ENCODE results near the gene TEKT2.

Gene TEKT2

GRCh38 chr1:36108314-36108713 is 24.4 kb downstream of the TEKT2 start:
- H3K36me3 ChIP-seq (ENCODE audit: insufficient read depth, low read length) = no peaks in the 10 kb centered on the region
- no peaks in the 10 kb centered on the region; the same call in 1 of the 2 replicates for H3K4me1 ChIP-seq (ENCODE audit: insufficient read depth, low read length)
- no peak overlapping the region for H3K9ac ChIP-seq (ENCODE audit: low read depth, low read length)
- H3K9me3 ChIP-seq (ENCODE audit: control insufficient read depth, insufficient read depth, low read length) = no peaks in the 10 kb centered on the region

DNA sequence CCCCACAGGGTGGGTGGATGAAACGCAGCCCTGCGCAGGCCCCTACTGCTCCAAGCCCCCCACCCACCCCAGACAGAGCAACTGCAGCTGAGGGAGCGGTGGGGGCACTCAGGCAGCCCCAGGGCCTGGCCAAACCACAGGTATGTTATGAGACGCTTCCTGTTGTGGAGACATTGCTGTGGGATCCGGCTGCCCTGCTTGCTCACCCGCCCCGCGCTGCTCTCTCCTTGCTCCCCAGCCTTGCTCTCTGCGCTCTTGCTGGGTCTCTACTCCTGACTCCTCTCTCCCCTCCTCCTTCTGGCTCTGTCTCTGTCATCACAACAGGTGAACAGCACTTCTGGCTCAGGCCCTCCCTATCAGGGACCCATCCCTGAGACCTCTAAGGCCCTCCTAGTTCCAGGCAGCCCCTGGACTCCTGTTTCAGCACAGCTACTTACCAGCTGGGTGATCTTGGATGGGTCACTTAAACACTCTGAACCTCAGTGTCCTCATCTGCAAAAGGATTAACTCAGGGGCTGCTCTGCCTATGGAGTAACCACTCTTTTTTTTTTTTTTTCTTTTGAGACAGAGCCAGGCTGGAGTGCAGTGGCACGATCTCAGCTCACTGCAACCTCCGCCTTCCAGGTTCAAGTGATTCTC is 25.3 kb downstream of the TEKT2 start:
- no peaks in the 10 kb centered on the region for H3K9me3 ChIP-seq (ENCODE audit: control insufficient read depth, insufficient read depth, low read length)
- H3K36me3 ChIP-seq (ENCODE audit: insufficient read depth, low read length) = no peaks in the 10 kb centered on the region
- H3K9ac ChIP-seq (ENCODE audit: low read depth, low read length) = no peak overlapping the region
- H3K4me1 ChIP-seq (ENCODE audit: insufficient read depth, low read length) = no peaks in the 10 kb centered on the region; the same call in 1 of the 2 replicates

DNA sequence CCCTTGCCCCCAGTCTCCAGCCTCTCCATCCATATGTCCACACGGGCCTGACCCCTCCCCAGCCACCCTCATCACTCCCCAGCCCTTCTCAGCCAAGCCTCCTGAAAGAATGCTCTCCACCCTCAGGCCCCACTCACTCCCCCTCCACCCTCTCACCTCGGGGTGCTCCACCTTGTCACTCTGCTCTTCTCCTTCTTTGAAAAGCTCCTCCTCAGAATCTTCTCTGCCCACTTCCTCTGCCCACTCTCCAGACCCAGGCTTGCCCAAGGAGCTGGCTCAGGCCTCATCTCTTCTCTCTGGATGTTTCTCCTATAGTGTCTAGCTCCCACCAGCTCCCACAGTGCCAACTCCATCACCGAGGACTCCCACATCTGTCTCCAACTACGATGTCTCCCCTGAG is 27.3 kb downstream of the TEKT2 start:
- Histone ChIP-seq H3K36me3 (ENCODE audit: insufficient read depth, low read length) (no peaks in the 10 kb centered on the region), H3K9ac (ENCODE audit: low read depth, low read length) (no peak overlapping the region), H3K9me3 (ENCODE audit: control insufficient read depth, insufficient read depth, low read length) (no peaks in the 10 kb centered on the region), H3K4me1 (ENCODE audit: insufficient read depth, low read length) (peaks cover 6% of the 10 kb centered on the region)

DNA sequence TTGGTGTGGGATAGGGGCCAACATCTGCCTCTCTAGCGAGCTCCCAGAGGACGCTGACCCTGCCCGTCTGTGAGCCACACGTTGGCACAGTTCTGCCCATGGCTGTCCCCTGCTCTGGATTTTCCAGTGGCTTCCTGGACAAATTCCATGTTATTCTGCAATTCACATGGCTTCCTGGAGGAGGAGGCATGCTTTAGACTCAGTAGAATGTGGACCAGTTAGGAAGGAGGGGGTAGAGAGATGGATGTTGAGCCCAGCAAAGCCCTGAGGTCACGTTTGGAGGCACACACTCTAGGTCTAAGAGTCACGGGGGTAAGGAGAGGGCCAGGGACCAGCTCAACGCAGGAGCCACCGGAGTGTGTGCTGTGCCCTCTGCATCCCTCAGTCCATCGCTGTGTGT is 28.9 kb downstream of the TEKT2 start:
- Histone ChIP-seq H3K4me1 (ENCODE audit: insufficient read depth, low read length) (peaks cover 6% of the 10 kb centered on the region), H3K36me3 (ENCODE audit: insufficient read depth, low read length) (no peaks in the 10 kb centered on the region), H3K9me3 (ENCODE audit: control insufficient read depth, insufficient read depth, low read length) (no peaks in the 10 kb centered on the region), H3K9ac (ENCODE audit: low read depth, low read length) (no peak overlapping the region)

GRCh38 chr1:36114371-36114770 is 30.5 kb downstream of the TEKT2 start:
- H3K9me3 ChIP-seq (ENCODE audit: control insufficient read depth, insufficient read depth, low read length) = no peaks in the 10 kb centered on the region
- no peaks in the 10 kb centered on the region for H3K36me3 ChIP-seq (ENCODE audit: insufficient read depth, low read length)
- no peak overlapping the region for H3K9ac ChIP-seq (ENCODE audit: low read depth, low read length)
- H3K4me1 ChIP-seq (ENCODE audit: insufficient read depth, low read length) = peaks cover 6% of the 10 kb centered on the region

- Histone ChIP-seq H3K9me3 (ENCODE audit: control insufficient read depth, insufficient read depth, low read length) (no peaks in the 10 kb centered on the region), H3K36me3 (ENCODE audit: insufficient read depth, low read length) (no peaks in the 10 kb centered on the region), H3K4me1 (ENCODE audit: insufficient read depth, low read length) (peaks cover 6% of the 10 kb centered on the region), H3K9ac (ENCODE audit: low read depth, low read length) (no peak overlapping the region)
Measured at GRCh38 chr1:36115200-36115669, 31.3 kb downstream of the TEKT2 start.

DNA sequence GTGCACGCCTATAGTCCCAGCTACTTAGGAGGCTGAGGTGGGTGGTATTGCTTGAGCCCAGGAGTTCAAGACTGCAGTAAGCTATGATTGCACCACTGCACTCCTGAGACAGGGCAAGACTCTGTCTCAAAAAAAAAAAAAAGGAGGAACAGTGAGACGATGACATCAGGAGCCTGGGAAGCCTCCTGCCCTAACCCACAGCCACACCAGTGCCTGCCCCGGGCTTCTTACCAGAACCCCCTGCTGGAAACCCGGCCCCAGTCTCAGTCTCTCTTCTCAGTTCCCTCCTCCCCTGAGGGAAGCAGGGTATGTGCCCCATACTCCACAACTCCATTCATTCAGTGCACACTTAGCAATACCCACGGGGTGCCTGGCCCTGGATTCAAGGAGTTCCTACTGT is 32.0 kb downstream of the TEKT2 start:
- no peaks in the 10 kb centered on the region for H3K9me3 ChIP-seq (ENCODE audit: control insufficient read depth, insufficient read depth, low read length)
- peaks cover 6% of the 10 kb centered on the region for H3K4me1 ChIP-seq (ENCODE audit: insufficient read depth, low read length)
- no peak overlapping the region for H3K9ac ChIP-seq (ENCODE audit: low read depth, low read length)
- H3K36me3 ChIP-seq (ENCODE audit: insufficient read depth, low read length) = no peaks in the 10 kb centered on the region

- H3K9me3 ChIP-seq (ENCODE audit: control insufficient read depth, insufficient read depth, low read length) = no peaks in the 10 kb centered on the region
- no peak overlapping the region for H3K9ac ChIP-seq (ENCODE audit: low read depth, low read length)
- peaks cover 6% of the 10 kb centered on the region for H3K4me1 ChIP-seq (ENCODE audit: insufficient read depth, low read length)
- no peaks in the 10 kb centered on the region for H3K36me3 ChIP-seq (ENCODE audit: insufficient read depth, low read length)
Measured at GRCh38 chr1:36116901-36117300, 33.0 kb downstream of the TEKT2 start.

DNA sequence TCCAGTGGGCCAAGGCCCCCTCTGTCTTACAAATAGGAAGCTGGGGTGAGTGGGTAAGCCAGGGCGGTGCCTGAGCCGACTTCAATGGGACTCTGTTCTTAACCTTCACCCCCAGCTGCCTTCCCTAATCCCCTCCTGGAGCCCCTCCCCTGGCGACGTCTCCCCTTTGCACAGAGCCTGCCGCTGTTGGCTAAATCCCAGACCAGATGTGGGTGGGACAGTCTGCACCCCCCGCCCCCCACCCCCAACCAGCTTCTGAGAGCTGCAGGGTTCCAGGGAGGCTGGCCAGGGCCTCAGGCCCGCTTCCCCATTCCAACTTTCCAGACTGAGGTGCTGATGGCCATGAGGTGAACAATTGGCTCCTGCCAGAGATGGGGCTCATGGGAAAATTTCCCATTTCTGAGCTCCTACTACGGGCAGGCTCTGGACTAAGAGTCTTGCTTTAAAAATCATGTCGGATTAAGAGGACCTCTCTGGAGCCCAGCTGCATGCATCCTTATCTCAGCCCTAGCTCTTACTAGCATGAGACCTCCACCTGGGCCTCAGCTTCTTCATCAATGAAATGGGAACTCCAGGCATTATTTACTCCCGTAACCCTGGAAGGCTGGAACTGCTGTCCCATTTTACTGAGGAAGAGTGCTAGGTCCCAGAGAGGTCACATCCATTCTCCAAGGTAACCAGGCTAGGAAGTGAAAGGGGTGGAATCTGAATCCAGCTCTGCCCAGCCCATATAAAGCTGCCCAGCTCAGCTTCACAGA is 34.7 kb downstream of the TEKT2 start:
- Histone ChIP-seq H3K9me3 (ENCODE audit: control insufficient read depth, insufficient read depth, low read length) (no peaks in the 10 kb centered on the region), H3K36me3 (ENCODE audit: insufficient read depth, low read length) (no peaks in the 10 kb centered on the region), H3K9ac (ENCODE audit: low read depth, low read length) (no peak overlapping the region), H3K4me1 (ENCODE audit: insufficient read depth, low read length) (peaks cover 6% of the 10 kb centered on the region)

GRCh38 chr1:36119456-36119855 is 35.6 kb downstream of the TEKT2 start:
- Histone ChIP-seq H3K9ac (ENCODE audit: low read depth, low read length) (no peak overlapping the region), H3K36me3 (ENCODE audit: insufficient read depth, low read length) (no peaks in the 10 kb centered on the region), H3K9me3 (ENCODE audit: control insufficient read depth, insufficient read depth, low read length) (no peaks in the 10 kb centered on the region), H3K4me1 (ENCODE audit: insufficient read depth, low read length) (peaks cover 6% of the 10 kb centered on the region)

- H3K36me3 ChIP-seq (ENCODE audit: insufficient read depth, low read length) = no peaks in the 10 kb centered on the region
- no peak overlapping the region for H3K9ac ChIP-seq (ENCODE audit: low read depth, low read length)
- H3K9me3 ChIP-seq (ENCODE audit: control insufficient read depth, insufficient read depth, low read length) = no peaks in the 10 kb centered on the region
- no peaks in the 10 kb centered on the region for H3K4me1 ChIP-seq (ENCODE audit: insufficient read depth, low read length)
Measured at GRCh38 chr1:36122062-36123030, 38.5 kb downstream of the TEKT2 start.

- Histone ChIP-seq H3K9me3 (ENCODE audit: control insufficient read depth, insufficient read depth, low read length) (no peaks in the 10 kb centered on the region), H3K9ac (ENCODE audit: low read depth, low read length) (no peak overlapping the region), H3K36me3 (ENCODE audit: insufficient read depth, low read length) (no peaks in the 10 kb centered on the region), H3K4me1 (ENCODE audit: insufficient read depth, low read length) (no peaks in the 10 kb centered on the region)
Measured at GRCh38 chr1:36123356-36123755, 39.5 kb downstream of the TEKT2 start.

DNA sequence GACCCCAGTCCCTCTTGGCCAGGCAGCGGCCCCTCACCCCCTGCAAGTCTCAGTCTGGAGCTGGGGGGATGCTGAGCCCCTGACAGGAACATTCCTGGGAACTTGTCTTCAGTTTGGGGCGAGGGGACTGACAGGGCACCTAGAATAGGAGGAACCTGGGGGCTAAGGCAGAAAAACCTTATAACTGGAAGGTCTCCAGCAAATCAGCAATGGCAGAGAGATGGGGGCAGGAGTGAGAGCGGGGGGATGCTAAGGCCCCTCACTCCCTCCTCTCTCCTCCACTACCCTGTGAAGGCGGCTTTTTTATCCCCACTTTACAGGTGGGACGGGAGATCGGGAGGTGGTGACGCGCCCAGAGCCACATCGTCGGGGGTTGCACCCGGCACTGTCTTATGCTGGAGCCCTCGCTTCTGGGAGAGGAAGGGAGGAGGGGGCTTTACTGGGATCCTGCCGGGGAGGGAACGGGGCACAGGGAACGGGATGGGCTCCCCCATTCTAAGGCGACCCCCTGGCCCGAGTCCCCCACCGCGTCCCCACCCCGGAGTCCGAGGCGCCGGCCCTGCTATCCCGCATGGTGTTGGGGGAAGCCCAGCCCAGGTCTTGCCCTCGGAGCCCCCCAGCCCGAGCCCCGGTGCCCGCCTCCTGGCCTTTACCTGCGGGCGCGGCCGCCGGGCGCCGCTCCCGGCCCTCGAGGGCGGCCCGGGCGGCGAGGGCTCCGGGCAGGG is 40.7 kb downstream of the TEKT2 start:
- no peaks in the 10 kb centered on the region for H3K4me1 ChIP-seq (ENCODE audit: insufficient read depth, low read length)
- H3K9ac ChIP-seq (ENCODE audit: low read depth, low read length) = peak overlapping the region; percentile 47; the same call in 1 of the 2 replicates
- H3K9me3 ChIP-seq (ENCODE audit: control insufficient read depth, insufficient read depth, low read length) = no peaks in the 10 kb centered on the region
- H3K36me3 ChIP-seq (ENCODE audit: insufficient read depth, low read length) = no peaks in the 10 kb centered on the region

Measured in ES-I3 (cell line).